Activated CD8-positive, alpha-beta memory T cell treated with anti-CD3 and anti-CD28 coated beads, Interleukin-2, amount 10 ng/mL, durations not matched to agents 7 days and 5 days (primary cell): ENCODE results near the gene SEMA3D. TPM values are rescaled to one million over a fixed set of nuclear protein-coding genes. Genes with fewer than 3 reads are reported as not detected.

Experiments used
- ATAC-seq: fragments of 150-1000 bp; cut with Tn5 transposase; one replicate; pipeline ENCODE4 v1.10.0; 2021; ENCODE audit warnings: moderate library complexity
- CTCF ChIA-PET: fragments of 350-600 bp; sonication (Branson Sonifier 250); formaldehyde crosslinking; loops from one replicate; lab custom pipeline; 2021; ENCODE audit warnings: antibody characterized with exemption; lab: Charles Lee
- DNase-seq: peaks from one replicate; pipeline ENCODE4 v3.0.0-alpha.2; 2020
- H3K27ac Mint-ChIP-seq: one replicate; pipeline ENCODE4 v1.8.0; 2021; ENCODE audit warnings: mild to moderate bottlenecking, mixed read lengths
- H3K27me3 Mint-ChIP-seq: one replicate; pipeline ENCODE4 v1.8.0; 2021; ENCODE audit warnings: mixed read lengths
- H3K36me3 Mint-ChIP-seq: one replicate; pipeline ENCODE4 v1.8.0; 2021; ENCODE audit warnings: mild to moderate bottlenecking, mixed read lengths
- H3K4me1 Mint-ChIP-seq: one replicate; pipeline ENCODE4 v1.8.0; 2021; ENCODE audit warnings: mixed read lengths
- H3K4me3 Mint-ChIP-seq: one replicate; pipeline ENCODE4 v1.8.0; 2021; ENCODE audit warnings: mild to moderate bottlenecking, moderate library complexity, mixed read lengths
- H3K9me3 Mint-ChIP-seq: one replicate; pipeline ENCODE4 v1.8.0; 2022; ENCODE audit warnings: low read depth, mixed read lengths
- total RNA-seq, 2 experiments: library from RNA; stranded (reverse); gene quantifications; one replicate each; pipeline ENCODE4 v1.2.3, GENCODE V29; 2021

SEMA3D gene
- total RNA-seq, 2 experiments from 2014 or later, result not detected

- Mint-ChIP-seq H3K9me3 (peaks cover 8% of the 10 kb centered on the region), H3K36me3 (no peaks in the 10 kb centered on the region), H3K4me1 (no peaks in the 10 kb centered on the region), H3K4me3 (no peak overlapping the region), H3K27ac (no peak overlapping the region), H3K27me3 (no peaks in the 10 kb centered on the region)
- CTCF ChIA-PET, result no interaction called here
- DNase-seq (no peak), ATAC-seq (no peak)
These were observed 238.2 kb downstream of the SEMA3D start for GRCh38 chr7:84948634-84949033.

GRCh38 chr7:84946549-84946948 is 240.3 kb downstream of the SEMA3D start:
- Mint-ChIP-seq H3K4me1 (no peaks in the 10 kb centered on the region), H3K27ac (no peak overlapping the region), H3K9me3 (peaks cover 2% of the 10 kb centered on the region), H3K36me3 (no peaks in the 10 kb centered on the region), H3K4me3 (no peak overlapping the region), H3K27me3 (no peaks in the 10 kb centered on the region)
- ATAC-seq, result no peak
- no peak for DNase-seq
- CTCF ChIA-PET, result no interaction called here
